ENCODE results near the gene MACROH2A1.
A peak's percentile ranks its signal among the peaks of the same experiment; 100 is the strongest.

MACROH2A1 gene

GRCh38 chr5:135349886-135350285 is 49.1 kb downstream of the MACROH2A1 start:
- no peak for DNase-seq

GRCh38 chr5:135349451-135349850 is 49.6 kb downstream of the MACROH2A1 start:
- DNase-seq, result no peak

GRCh38 chr5:135348918-135349317 is 50.1 kb downstream of the MACROH2A1 start:
- DNase-seq, result no peak

GRCh38 chr5:135347392-135347791 is 51.6 kb downstream of the MACROH2A1 start:
- DNase-seq, result no peak

GRCh38 chr5:135345956-135346731 is 52.9 kb downstream of the MACROH2A1 start:
- no peak for DNase-seq

GRCh38 chr5:135344349-135344748 is 54.7 kb downstream of the MACROH2A1 start:
- no peak for DNase-seq

- no peak for DNase-seq
Observed at GRCh38 chr5:135343413-135343812, 55.6 kb downstream of the MACROH2A1 start.

- DNase-seq, result no peak
Observed at GRCh38 chr5:135342551-135342875, 56.5 kb downstream of the MACROH2A1 start.

- DNase-seq, result no peak
Observed at GRCh38 chr5:135341696-135342550, 57.1 kb downstream of the MACROH2A1 start.

- no peak for DNase-seq
Observed at GRCh38 chr5:135341016-135341666, 57.9 kb downstream of the MACROH2A1 start.

GRCh38 chr5:135340568-135340967 is 58.5 kb downstream of the MACROH2A1 start:
- DNase-seq, result no peak

- no peak for DNase-seq
Observed at GRCh38 chr5:135339623-135340022, 59.4 kb downstream of the MACROH2A1 start.

GRCh38 chr5:135339189-135339588 is 59.8 kb downstream of the MACROH2A1 start:
- no peak for DNase-seq

GRCh38 chr5:135337064-135337463 is 62.0 kb downstream of the MACROH2A1 start:
- no peak for DNase-seq

- no peak for DNase-seq
Observed at GRCh38 chr5:135335031-135335828, 63.8 kb downstream of the MACROH2A1 start.

GRCh38 chr5:135333732-135334515 is 65.1 kb downstream of the MACROH2A1 start:
- no peak for DNase-seq

GRCh38 chr5:135332519-135333150 is 66.4 kb downstream of the MACROH2A1 start:
- DNase-seq, result peak; percentile 51

GRCh38 chr5:135331612-135332011 is 67.4 kb downstream of the MACROH2A1 start:
- no peak for DNase-seq

- DNase-seq, result no peak
Observed at GRCh38 chr5:135330798-135331096, 68.3 kb downstream of the MACROH2A1 start.

- no peak for DNase-seq
Observed at GRCh38 chr5:135329913-135330797, 68.9 kb downstream of the MACROH2A1 start.

Measured in COR-L47 (cell line).